Activated CD8-positive, alpha-beta T cell treated with anti-CD3 and anti-CD28 coated beads for 36 hours (primary cell): Measurements from ENCODE around the gene CUL4A. TPM values are rescaled to one million over a fixed set of nuclear protein-coding genes. Genes with fewer than 3 reads are reported as not detected.

ENCODE experiments used
- ATAC-seq: fragments of 200-7000 bp; cut with Tn5 transposase; one replicate; pipeline ENCODE4 v1.10.0; 2021; ENCODE audit warnings: mild to moderate bottlenecking, moderate library complexity
- CTCF ChIA-PET: fragments of 350-600 bp; sonication (Branson Sonifier 250); formaldehyde crosslinking; loops from one replicate; lab custom pipeline; 2021; ENCODE audit warnings: antibody characterized with exemption; lab: Charles Lee
- POLR2A ChIA-PET: fragments of 350-600 bp; sonication (Branson Sonifier 250); formaldehyde crosslinking; loops from one replicate; lab custom pipeline; 2021; ENCODE audit warnings: antibody characterized with exemption; lab: Charles Lee
- DNase-seq: peaks from one replicate; pipeline ENCODE4 v3.0.0-alpha.2; 2020
- H3K27ac Mint-ChIP-seq: one replicate; pipeline ENCODE4 v1.8.0; 2021; ENCODE audit warnings: mild to moderate bottlenecking, mixed read lengths
- H3K27me3 Mint-ChIP-seq: one replicate; pipeline ENCODE4 v1.8.0; 2021; ENCODE audit warnings: mixed read lengths
- H3K36me3 Mint-ChIP-seq: one replicate; pipeline ENCODE4 v1.8.0; 2021; ENCODE audit warnings: low read depth, mixed read lengths
- H3K4me1 Mint-ChIP-seq: one replicate; pipeline ENCODE4 v1.8.0; 2021; ENCODE audit warnings: low read depth, mixed read lengths
- H3K4me3 Mint-ChIP-seq: one replicate; pipeline ENCODE4 v1.8.0; 2021; ENCODE audit warnings: mild to moderate bottlenecking, moderate library complexity, mixed read lengths
- H3K9me3 Mint-ChIP-seq: one replicate; pipeline ENCODE4 v1.8.0; 2021; ENCODE audit warnings: mixed read lengths
- CTCF ChIP-seq: fragments of 200-600 bp; IDR thresholded peaks from one replicate; pipeline ENCODE4 v1.8.0; 2022; ENCODE audit warnings: antibody characterized with exemption, mild to moderate bottlenecking
- intact Hi-C: fragments of 100-400 bp; cut with micrococcal nuclease; formaldehyde crosslinking; loops from one replicate; pipeline ENCODE4 v1.10.0; 2022
- total RNA-seq, 2 experiments: library from RNA; stranded (reverse); gene quantifications; one replicate each; pipeline ENCODE4 v1.2.3, GENCODE V29; 2021

Gene CUL4A
- total RNA-seq, 2 experiments from 2014 or later, result 81.5 to 81.7 TPM

GRCh38 chr13:113288880-113289279 lies 79.5 kb downstream of the CUL4A start:
- CTCF ChIA-PET, result no interaction called here
- Mint-ChIP-seq H3K9me3 (no peaks in the 10 kb centered on the region), H3K36me3 (no peaks in the 10 kb centered on the region), H3K27me3 (peaks cover 41% of the 10 kb centered on the region), H3K4me3 (no peak overlapping the region), H3K27ac (no peak overlapping the region), H3K4me1 (peaks cover 12% of the 10 kb centered on the region)
- no peak for TF ChIP-seq CTCF
- intact Hi-C loops, result no loop called here
- POLR2A ChIA-PET, result interaction anchor here (1.2 kb wide), 1 partner anchor 9 kb away, joined by 5 read pairs; the partner anchor contains the start of gene LAMP1
- ATAC-seq (no peak), DNase-seq (no peak)

- Mint-ChIP-seq H3K27me3 (peaks cover 38% of the 10 kb centered on the region), H3K9me3 (no peaks in the 10 kb centered on the region), H3K4me1 (peaks cover 12% of the 10 kb centered on the region), H3K36me3 (no peaks in the 10 kb centered on the region), H3K4me3 (peak overlapping the region; percentile 13), H3K27ac (no peak overlapping the region)
- ChIA-PET CTCF (no interaction called here), POLR2A (interaction anchor here (0.6 kb wide), 1 partner anchor 219 kb away, joined by 3 read pairs; no protein-coding TSS in a partner anchor)
- DNase-seq, result no peak
- no peak for TF ChIP-seq CTCF
- no peak for ATAC-seq
- intact Hi-C loops, result no loop called here
Observed at GRCh38 chr13:113291129-113291528, 81.7 kb downstream of the CUL4A start.

GRCh38 chr13:113292021-113292862 lies 82.8 kb downstream of the CUL4A start:
- Mint-ChIP-seq H3K4me1 (peaks cover 17% of the 10 kb centered on the region), H3K9me3 (peaks cover 1% of the 10 kb centered on the region), H3K36me3 (peaks cover 6% of the 10 kb centered on the region), H3K27ac (no peak overlapping the region), H3K27me3 (peaks cover 38% of the 10 kb centered on the region), H3K4me3 (peak overlapping the region; percentile 56)
- peak; percentile 39 for DNase-seq
- ChIA-PET POLR2A (no interaction called here), CTCF (no interaction called here)
- no peak for TF ChIP-seq CTCF
- intact Hi-C loops, result no loop called here
- ATAC-seq, result peak; percentile 31

GRCh38 chr13:113293686-113294085 lies 84.3 kb downstream of the CUL4A start:
- Mint-ChIP-seq H3K27ac (no peak overlapping the region), H3K27me3 (peaks cover 30% of the 10 kb centered on the region), H3K36me3 (peaks cover 9% of the 10 kb centered on the region), H3K9me3 (peaks cover 1% of the 10 kb centered on the region), H3K4me3 (no peak overlapping the region), H3K4me1 (peaks cover 22% of the 10 kb centered on the region)
- CTCF ChIA-PET, result no interaction called here
- ATAC-seq (no peak), DNase-seq (no peak)
- intact Hi-C loops, result no loop called here
- no peak for TF ChIP-seq CTCF
- POLR2A ChIA-PET, result no interaction called here

- Mint-ChIP-seq H3K36me3 (peaks cover 9% of the 10 kb centered on the region), H3K27ac (peak overlapping the region; percentile 32), H3K27me3 (peaks cover 15% of the 10 kb centered on the region), H3K4me1 (peaks cover 29% of the 10 kb centered on the region), H3K9me3 (peaks cover 1% of the 10 kb centered on the region), H3K4me3 (peak overlapping the region; percentile 91)
- ChIA-PET POLR2A (no interaction called here), CTCF (no interaction called here)
- ATAC-seq (no peak), DNase-seq (no peak)
- intact Hi-C loops, result no loop called here
- no peak for TF ChIP-seq CTCF
Observed at GRCh38 chr13:113295776-113296175, 86.4 kb downstream of the CUL4A start.
